ENCODE results near the gene TOPAZ1.
A peak's percentile ranks its signal among the peaks of the same experiment; 100 is the strongest.
"Not testable (repeated sequence)": the region's sequence is repeated elsewhere in the genome, so short reads cannot be mapped to it uniquely, and the experiment has no call there.

Gene TOPAZ1

DNA sequence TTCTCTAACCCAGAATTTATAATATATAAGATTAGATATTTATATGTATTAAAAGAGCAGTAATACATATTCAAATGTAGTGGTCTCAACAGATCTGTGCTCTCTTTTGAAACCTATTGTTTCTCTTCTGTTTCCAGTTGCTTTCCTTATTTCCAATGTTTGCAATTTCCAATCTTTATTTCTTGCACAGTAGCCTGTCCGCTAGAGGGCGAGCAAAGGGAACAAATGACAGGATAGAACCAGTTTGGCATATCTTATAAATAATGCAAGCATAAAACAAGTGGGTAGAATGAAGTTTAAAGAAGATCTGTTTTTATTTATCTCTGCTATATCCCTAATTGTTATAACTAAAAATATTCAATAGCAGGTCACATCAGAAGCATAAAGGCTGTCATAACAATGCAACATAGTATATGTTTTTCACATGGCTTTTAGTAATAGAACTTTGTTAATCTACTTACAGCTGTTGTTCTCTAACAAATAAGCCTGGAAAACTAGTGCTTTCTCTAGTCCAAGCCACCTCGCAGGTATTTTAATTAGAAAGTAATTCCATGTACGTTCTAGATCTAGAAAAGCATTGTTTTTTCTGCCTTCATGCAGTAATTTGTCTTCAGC is 81.8 kb downstream of the TOPAZ1 start:
- DNase-seq (ENCODE audit: low read depth): peak; percentile 25
- H3K4me3 ChIP-seq (ENCODE audit: low read depth, low read length): no peak overlapping the region

DNA sequence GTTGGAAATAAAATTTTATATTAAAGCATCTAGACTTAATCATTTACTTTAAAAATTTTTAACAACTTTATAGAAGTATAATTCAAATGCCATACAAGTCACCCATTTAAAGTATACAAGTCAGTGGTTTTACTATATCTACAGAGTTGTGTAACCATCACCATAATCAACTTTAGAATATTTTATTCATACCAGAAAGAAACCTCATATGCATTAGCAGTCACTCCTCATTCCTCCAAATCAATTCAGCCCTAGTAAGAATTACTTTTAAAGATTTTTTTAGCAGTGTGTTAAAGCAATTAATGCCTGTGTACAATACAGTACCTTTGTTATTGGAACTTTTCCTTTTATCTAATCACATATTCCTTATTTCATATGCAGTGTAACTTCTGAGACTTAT is 82.9 kb downstream of the TOPAZ1 start:
- DNase-seq (ENCODE audit: low read depth): no peak
- H3K4me3 ChIP-seq (ENCODE audit: low read depth, low read length): no peak overlapping the region

DNA sequence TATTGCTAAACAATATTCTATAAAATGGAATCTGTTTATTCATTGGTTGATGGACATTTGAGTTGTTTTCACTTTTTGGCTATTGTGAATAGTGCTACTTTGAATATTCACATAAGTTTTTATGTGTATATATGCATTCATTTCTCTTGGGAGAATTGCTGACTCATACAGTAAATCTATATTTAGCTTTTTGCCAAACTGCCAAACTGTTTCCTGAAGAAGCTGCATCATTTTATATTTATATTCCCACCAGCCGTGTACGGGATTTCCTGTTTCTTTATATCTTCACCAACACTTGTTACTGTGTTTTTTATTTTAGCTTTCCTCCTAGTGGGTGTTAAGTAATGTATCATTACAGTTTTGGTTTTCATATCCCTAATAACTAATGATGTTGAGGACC is 84.3 kb downstream of the TOPAZ1 start:
- no peak overlapping the region for H3K4me3 ChIP-seq (ENCODE audit: low read depth, low read length)
- no peak for DNase-seq (ENCODE audit: low read depth)

DNA sequence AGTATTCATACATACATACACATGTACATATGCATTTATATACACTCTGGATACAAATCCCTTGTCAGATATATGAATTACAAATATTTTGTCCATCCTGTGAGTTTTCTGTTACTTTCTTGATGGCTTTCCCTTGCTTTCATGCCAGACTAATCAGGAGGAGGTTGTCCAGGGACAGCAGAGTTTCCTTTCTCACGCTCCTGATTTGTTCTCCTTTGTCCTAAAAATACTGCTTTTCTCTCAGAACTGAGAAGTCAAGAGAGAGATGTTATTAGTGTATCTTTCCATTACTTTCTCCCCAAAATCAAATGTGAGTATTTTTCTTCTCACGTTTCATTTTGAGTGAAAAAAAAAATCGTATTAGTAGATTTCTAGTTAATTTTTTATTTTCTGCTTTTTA is 84.8 kb downstream of the TOPAZ1 start:
- H3K4me3 ChIP-seq (ENCODE audit: low read depth, low read length): no peak overlapping the region
- no peak for DNase-seq (ENCODE audit: low read depth)

DNA sequence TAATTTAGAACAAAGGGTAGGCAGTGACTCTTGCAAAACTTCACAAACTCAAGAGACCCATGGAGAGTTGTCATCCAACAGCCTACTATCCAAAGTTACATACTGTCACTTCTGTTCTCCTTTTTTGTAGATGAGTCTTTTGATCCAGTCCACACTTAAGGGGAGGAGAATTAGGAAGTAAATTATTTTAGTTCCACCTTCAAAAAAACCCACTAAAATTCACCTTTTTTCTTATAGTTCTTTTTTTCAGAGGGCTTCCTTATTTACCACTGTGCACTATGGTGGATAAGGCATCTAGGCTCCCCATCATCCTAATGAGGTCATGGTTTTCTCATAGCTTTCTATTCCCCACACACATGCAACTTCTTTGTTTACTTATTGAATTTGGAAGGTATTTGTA is 88.3 kb downstream of the TOPAZ1 start:
- DNase-seq (ENCODE audit: low read depth): no peak
- H3K4me3 ChIP-seq (ENCODE audit: low read depth, low read length): no peak overlapping the region

DNA sequence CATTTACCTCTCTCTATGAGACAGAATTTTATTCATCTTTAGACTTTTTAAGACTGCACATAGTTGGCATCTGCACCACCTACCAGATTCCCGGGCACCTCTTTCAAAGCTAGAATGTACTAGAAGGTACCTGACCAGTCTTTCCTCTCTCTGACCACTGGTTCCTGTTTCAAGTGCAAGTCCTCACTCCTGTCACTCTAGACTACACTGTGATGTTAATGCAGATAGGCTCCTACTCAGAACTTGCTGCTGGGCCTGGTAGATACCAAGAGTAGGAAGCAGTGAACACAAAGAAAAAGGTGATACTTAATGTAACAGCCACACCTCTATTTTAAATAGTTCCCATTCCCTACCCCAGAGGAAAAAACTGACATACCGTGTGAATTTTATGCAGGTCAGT is 88.8 kb downstream of the TOPAZ1 start:
- H3K4me3 ChIP-seq (ENCODE audit: low read depth, low read length): no peak overlapping the region
- DNase-seq (ENCODE audit: low read depth): no peak

DNA sequence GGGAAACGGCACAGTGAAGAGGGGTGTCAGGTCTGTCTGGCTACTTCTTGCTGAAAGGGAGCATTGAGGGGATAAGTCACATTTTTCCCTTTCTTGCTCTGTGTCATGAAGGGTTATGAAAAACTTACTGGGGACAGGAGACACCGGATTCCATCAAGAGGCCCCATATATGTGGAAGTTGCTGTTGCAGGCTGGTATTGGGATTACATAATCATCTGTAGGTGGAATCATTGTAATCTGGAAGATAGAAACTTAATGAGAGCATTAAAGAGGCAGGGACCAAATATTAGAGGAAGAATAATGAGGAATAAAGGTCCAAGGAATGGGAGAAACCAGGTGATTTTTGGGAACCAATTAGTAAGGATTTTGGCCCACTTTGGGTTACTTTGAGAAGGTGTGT is 92.6 kb downstream of the TOPAZ1 start:
- DNase-seq (ENCODE audit: low read depth): no peak
- no peak overlapping the region for H3K4me3 ChIP-seq (ENCODE audit: low read depth, low read length)

DNA sequence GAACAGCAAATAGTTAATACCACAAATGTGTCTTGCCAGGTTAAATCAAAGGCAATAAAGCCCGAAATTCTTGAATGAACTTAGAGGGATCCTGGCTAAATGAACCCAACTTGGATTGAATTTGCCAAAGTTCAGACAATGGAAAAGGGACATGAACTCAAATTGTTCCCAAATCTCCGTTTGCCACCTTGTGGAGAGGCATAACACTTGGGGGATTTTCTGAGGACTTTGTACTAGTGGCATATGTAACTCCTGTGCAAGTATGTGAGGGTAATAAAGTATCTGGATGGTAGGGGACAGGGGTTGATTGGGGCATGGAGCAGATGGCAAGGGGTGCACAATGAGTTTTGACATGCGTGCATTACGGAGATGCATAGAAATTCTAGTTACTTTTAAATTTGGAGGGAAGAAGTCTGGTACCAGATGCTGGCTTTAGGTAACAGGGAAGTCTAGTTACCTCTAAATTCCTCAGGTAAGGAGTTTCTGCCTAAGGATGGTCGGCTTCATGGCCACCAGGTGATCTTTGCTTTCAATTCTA is 95.6 kb downstream of the TOPAZ1 start:
- H3K4me3 ChIP-seq (ENCODE audit: low read depth, low read length): peak overlapping the region; percentile 78
- DNase-seq (ENCODE audit: low read depth): no peak

DNA sequence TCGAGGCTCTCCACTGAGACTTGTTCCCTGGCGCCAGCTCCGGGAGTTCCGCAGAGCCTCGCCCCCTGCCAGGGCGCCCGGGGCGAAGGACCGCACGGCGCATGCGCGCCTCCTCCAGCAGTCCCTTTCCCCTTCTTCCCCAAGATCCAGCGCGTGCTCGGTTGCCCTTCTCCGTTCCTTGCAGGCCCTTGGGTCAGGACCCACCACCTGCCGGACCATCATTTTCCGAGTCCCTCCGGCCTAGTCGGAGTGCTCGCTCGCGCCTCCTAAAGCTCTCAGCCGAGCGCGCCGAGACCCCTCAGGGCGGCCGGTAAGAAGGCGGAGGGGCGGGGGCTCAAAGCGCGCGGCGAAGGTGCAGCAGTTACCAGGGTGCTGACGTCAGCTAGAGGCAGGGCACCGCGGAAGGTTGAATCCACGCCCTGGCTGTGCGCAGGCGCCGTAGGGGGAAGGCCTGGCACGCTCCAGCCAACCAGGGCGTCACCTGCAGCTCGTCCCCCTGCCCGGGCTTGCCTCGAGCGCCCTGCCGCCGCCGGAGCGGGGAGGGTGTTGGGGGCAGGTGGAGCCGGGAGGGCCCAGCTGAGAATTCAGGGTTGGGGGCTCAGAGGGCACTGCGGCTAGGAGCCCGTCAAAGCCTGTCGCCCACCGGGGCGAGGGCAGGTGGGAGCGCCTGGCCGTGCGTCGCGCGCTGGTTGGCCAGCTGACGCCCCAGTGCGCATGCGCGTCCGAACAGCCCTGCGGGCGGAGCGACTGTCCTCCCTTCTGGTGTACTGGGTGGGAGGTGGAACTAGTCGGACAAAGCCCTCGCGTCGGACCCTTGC is 96.5 kb downstream of the TOPAZ1 start, which contains the start of gene TCAIM:
TSS of gene TCAIM (plus strand) at position 757 of the 818 bp plus-strand sequence. CDS start 16,017 bp downstream, outside the sequence.
- DNase-seq (ENCODE audit: low read depth): peak; percentile 89
- peak within 1 kb of the TSS; percentile 78 for H3K4me3 ChIP-seq (ENCODE audit: low read depth, low read length)

DNA sequence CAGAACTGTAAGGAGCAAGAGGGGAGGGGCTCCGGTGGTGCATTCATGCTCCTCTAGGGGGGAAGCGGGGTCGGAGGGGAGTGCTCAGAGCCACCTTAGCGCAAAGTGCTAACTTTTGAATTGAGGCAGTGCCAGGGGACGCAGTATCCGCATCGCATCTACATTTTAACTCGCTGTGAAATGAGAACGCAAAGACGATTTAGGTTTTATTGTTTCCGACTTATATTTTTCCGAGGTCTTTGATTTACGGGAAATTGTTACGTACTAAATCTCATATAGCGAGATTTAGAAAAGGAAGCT is 97.1 kb downstream of the TOPAZ1 start:
- H3K4me3 ChIP-seq (ENCODE audit: low read depth, low read length): peak overlapping the region; percentile 78

DNA sequence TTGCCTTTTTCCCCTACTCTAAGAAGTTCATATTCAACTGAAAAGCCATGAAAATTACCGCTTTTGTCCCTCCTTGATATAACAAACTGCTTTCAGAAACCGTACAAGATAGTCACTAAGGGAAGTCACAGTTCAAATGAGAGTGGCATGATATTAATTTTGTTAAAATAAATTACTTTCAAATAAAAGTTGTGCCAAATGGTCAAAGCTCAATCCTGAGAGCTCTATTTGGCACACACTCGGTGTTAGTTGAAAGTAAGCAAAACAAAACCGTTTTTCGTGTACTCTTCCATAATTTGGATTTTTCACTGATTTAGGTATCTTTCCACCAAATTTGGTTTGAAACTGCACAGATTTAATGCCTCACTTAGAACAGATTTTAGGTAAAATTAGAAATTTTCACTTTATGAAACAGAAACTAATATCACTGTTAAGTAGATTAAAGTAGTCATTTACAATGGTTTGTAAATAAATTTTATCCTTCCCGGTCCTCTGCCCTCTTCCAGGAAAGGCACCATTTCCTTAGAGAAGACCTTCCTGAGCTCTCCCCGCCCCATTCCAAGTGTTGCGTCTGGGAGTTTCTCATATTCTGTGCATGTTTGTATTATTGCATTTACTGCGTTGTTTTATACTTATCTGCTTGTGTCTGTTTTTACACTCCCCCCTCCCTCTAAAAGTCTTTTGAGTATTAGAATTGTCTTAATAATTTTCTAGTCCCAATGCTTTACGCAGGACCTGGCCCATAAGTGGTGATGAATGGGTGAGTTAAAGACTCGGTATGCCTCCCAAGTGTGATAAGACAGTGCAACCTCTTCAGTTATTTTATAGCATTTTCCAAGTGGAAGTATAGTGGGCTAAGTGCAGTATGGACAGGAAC is 97.7 kb downstream of the TOPAZ1 start:
- H3K4me3 ChIP-seq (ENCODE audit: low read depth, low read length): peak overlapping the region; percentile 78
- DNase-seq (ENCODE audit: low read depth): no peak

More for the DNA sequence above, 97.1 kb downstream of the TOPAZ1 start:
- no peak for DNase-seq (ENCODE audit: low read depth)

DNA sequence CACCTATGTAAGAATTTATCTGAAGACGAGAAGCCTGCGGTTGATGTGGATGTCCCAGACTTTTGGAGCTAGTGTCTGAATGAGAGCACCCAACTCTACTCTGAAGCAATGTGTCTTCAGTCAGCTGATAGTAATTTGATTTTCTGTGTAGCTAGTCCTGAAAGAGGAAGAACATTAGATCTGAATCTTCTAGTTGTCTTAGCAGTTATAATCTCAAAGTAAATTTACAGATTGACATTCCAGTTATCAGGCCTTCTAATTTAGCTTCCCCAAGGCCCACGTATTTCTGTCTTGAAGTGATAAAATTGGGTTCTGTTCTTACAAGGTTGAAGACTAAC is 98.3 kb downstream of the TOPAZ1 start:
- no peak overlapping the region for H3K4me3 ChIP-seq (ENCODE audit: low read depth, low read length)
- DNase-seq (ENCODE audit: low read depth): no peak

DNA sequence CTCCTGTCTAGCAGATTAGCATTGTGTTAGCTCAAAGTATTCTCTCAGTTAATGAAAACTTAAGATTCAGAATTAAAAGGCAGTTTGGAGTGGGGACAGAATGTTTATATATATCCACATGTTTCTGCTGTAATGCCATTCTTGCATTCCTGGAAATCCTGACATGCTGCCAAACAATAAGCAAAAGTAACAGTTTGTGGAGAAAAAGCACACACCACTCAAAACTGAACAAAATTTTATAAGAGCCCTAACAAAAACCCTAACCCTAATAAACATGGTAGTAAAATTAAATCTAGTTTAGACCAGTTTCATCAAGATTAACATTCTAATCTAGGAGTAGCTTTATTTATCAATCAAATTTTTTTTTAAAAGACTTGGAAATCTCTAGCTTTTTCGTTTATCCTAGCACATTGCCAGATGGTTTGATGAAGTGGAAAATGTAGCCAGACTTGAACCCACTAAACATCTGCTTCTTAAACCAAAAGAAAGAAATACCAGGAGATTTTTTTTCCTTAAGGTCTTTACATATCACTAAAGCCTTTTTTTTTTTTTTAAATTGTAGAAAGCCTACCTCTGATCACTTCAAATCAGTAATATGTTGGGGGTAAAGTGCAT is 100.6 kb downstream of the TOPAZ1 start:
- DNase-seq (ENCODE audit: low read depth): no peak
- no peak overlapping the region for H3K4me3 ChIP-seq (ENCODE audit: low read depth, low read length)

DNA sequence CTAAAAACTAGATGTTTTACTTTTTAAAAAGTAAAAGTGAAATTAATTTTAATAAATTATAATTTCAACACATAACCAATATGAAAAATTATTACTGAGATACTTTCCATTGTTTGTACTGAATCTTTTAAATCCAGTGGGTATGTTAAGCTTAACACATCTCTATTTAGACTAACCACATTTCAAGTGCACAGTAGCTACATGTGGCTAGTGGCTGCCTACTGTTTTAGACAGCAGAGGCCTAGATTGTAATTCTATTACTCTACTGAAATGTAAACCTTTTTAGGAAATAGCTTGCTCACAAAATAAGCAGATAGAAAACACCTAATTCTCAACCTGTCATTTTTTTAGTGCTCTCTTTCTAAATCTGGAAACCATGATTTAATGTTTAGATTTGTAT is 101.7 kb downstream of the TOPAZ1 start:
- H3K4me3 ChIP-seq (ENCODE audit: low read depth, low read length): no peak overlapping the region
- DNase-seq (ENCODE audit: low read depth): no peak

DNA sequence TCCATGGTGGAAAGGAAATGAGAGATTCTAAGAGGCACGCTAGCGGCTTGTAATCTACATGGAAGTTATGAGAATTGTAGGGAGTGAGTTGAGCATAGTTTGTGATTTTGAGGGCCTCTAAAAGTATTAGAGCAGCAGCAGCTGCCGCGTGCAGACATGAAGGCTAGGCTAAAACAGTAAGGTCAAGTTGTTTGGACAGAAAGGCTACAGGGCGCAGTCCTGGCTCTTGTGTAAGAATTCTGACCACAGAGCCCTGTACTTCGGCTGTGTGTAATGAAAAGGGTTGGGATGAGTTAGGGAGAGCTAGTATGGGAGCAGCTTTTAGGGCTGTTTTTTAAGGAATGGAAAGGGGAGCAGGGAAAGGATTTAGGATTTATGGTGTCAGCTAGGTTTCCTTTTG is 104.9 kb downstream of the TOPAZ1 start:
- DNase-seq (ENCODE audit: low read depth); H3K4me3 ChIP-seq (ENCODE audit: low read depth, low read length): not testable (repeated sequence)

DNA sequence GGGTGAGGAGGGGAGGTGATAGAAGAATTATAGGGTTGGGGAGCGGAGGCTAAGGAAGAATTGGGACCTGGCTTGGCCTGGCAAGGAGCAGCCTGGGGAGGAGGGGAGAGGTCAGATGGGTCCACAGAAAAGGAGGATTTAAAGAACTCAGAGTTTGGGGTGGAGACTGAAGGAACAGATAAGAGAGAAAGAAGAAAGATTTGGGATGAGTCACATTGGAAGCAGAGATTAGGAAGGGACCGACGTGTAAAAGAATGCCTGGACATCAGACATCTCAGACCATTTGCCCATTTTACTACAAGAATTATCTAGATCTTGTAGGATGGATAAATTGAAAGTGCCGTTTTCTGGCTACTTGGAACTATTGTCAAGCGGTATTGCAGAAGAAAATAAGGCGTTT is 107.3 kb downstream of the TOPAZ1 start:
- no peak overlapping the region for H3K4me3 ChIP-seq (ENCODE audit: low read depth, low read length)
- no peak for DNase-seq (ENCODE audit: low read depth)

DNA sequence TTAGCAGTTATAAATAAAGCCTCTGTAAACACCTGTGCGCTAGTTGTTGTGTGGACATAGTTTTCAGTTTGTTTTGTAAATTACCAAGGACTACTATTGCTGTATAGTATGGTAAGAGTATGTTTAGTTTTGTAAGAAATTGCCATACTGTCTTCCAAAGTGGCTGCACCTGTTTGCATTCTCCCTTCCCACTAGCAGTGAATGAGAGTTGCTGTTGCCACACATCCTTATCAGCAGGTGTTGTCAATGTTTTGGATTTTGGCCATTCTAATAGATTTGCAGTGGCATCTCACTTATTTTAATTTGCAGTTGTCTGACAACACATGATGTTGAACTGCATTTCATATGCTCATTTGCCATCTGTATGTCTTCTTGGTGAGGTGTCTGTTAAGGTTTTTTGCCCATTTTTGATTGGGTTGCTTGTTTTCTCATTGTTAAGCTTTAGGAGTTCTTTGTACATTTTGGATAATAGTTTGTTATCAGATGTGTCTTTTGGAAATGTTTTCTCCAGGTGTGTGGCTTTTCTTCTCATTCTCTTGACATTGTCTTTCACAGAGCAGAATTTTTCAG is 111.8 kb downstream of the TOPAZ1 start:
- DNase-seq (ENCODE audit: low read depth): no peak
- H3K4me3 ChIP-seq (ENCODE audit: low read depth, low read length): no peak overlapping the region

DNA sequence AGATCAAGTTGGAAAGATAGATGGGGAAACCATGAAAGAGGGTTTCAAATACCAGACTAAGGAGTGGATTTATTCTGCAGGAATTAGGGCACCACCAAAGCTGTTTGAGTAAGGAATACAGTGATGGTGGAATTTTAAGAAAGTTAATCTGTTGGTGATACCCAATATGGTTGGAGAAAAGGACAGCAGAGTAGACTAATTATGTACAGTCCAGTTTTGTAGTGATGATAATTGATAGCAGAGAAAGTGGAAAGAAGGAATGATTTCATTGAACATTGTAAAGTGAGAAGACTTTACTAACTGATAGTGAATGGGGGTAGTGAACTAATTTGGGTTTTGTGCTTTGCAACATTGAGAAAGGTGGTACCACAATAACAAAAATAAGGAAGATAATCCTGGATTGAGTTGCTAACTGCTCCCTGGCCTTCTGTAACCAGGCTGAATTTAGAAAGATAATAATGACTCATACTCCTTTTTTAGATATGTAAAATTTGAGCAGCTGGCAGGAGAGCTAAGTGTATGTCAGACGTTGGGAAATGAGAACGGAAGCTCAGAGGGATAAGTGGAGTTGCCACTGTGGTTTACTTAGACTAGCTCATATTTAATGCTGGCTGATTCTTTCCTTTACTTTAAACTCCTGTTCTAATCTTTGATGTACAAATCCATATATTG is 113.8 kb downstream of the TOPAZ1 start:
- DNase-seq (ENCODE audit: low read depth): peak; percentile 62

More for the DNA sequence above, 113.8 kb downstream of the TOPAZ1 start:
- no peak overlapping the region for H3K4me3 ChIP-seq (ENCODE audit: low read depth, low read length)
